Activated B cell treated with CpG ODN at 0.5 μM for 24 hours (primary cell): ENCODE data around the gene FGFR3. TPM values are rescaled to one million over a fixed set of nuclear protein-coding genes. Genes with fewer than 3 reads are reported as not detected.

ENCODE experiments used
- ATAC-seq: fragments of 200-7000 bp; cut with Tn5 transposase; one replicate; pipeline ENCODE4 v1.10.0; 2021; ENCODE audit warnings: low read depth, mild to moderate bottlenecking, moderate library complexity
- CTCF ChIA-PET: fragments of 350-600 bp; sonication (Branson Sonifier 250); formaldehyde crosslinking; loops from one replicate; lab custom pipeline; 2021; ENCODE audit warnings: antibody characterized with exemption; lab: Charles Lee
- POLR2A ChIA-PET: fragments of 350-600 bp; sonication (Branson Sonifier 250); formaldehyde crosslinking; loops from one replicate; lab custom pipeline; 2021; ENCODE audit warnings: antibody characterized with exemption; lab: Charles Lee
- DNase-seq: peaks from one replicate; pipeline ENCODE4 v3.0.0; 2022
- H3K27ac Mint-ChIP-seq: one replicate; pipeline ENCODE4 v1.8.0; 2020; ENCODE audit warnings: mixed read lengths
- H3K27me3 Mint-ChIP-seq: one replicate; pipeline ENCODE4 v1.8.0; 2021; ENCODE audit warnings: mixed read lengths
- H3K36me3 Mint-ChIP-seq: one replicate; pipeline ENCODE4 v1.8.0; 2021; ENCODE audit warnings: low read depth, mixed read lengths
- H3K4me1 Mint-ChIP-seq: one replicate; pipeline ENCODE4 v1.8.0; 2021; ENCODE audit warnings: mixed read lengths
- H3K4me3 Mint-ChIP-seq: one replicate; pipeline ENCODE4 v1.8.0; 2020; ENCODE audit warnings: mild to moderate bottlenecking, mixed read lengths
- H3K9me3 Mint-ChIP-seq: one replicate; pipeline ENCODE4 v1.8.0; 2020; ENCODE audit warnings: mixed read lengths
- intact Hi-C: fragments of 100-400 bp; cut with micrococcal nuclease; formaldehyde crosslinking; loops from one replicate; pipeline ENCODE4 v1.15.1; 2024
- total RNA-seq: library from RNA; stranded (reverse); gene quantifications from 2 replicates; pipeline ENCODE4 v1.2.3, GENCODE V29; 2022
- TF ChIP-seq, protein P1 (sequence below): fragments of 200-600 bp; IDR thresholded peaks from one replicate; pipeline ENCODE4 v1.8.0; 2022; ENCODE audit warnings: antibody characterized with exemption, mild to moderate bottlenecking

FGFR3 gene
- total RNA-seq, 1 donor from 2014 or later = 0.40 TPM

DNA sequence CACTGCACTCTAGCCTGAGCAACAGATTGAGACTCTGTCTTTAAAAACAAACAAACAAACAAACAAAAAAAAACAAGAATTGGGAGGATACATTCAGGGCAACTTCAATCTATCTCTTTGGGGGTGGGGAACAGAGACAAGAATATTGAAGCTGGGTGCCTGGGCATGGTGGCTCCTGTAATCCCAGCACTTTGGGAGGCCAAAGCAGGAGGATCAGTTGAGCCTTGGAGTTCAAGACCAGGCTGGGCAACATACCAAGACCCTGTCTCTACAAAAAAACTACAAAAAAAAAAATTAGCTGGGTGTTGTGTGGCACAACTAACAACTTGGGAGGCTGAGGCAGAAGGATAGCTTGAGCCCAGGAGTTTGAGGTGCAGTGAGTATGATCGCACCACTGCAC, 61.7 kb downstream of the FGFR3 start:
- Mint-ChIP-seq H3K4me1 (peaks cover 26% of the 10 kb centered on the region), H3K27me3 (no peaks in the 10 kb centered on the region), H3K4me3 (peak overlapping the region; percentile 80), H3K36me3 (peaks cover 11% of the 10 kb centered on the region), H3K27ac (peak overlapping the region; percentile 75), H3K9me3 (no peaks in the 10 kb centered on the region)
- intact Hi-C loops = loop anchor here (5.0 kb wide), 1 partner anchor 153 kb away; the partner anchor contains the start of gene NELFA
- TF ChIP-seq, protein P1, sequence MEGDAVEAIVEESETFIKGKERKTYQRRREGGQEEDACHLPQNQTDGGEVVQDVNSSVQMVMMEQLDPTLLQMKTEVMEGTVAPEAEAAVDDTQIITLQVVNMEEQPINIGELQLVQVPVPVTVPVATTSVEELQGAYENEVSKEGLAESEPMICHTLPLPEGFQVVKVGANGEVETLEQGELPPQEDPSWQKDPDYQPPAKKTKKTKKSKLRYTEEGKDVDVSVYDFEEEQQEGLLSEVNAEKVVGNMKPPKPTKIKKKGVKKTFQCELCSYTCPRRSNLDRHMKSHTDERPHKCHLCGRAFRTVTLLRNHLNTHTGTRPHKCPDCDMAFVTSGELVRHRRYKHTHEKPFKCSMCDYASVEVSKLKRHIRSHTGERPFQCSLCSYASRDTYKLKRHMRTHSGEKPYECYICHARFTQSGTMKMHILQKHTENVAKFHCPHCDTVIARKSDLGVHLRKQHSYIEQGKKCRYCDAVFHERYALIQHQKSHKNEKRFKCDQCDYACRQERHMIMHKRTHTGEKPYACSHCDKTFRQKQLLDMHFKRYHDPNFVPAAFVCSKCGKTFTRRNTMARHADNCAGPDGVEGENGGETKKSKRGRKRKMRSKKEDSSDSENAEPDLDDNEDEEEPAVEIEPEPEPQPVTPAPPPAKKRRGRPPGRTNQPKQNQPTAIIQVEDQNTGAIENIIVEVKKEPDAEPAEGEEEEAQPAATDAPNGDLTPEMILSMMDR = no peak
- ChIA-PET POLR2A (interaction anchor here (1.1 to 4.2 kb wide), 2 partner anchors 16 to 21 kb away, joined by 5 to 35 read pairs; partner anchors contain the start of gene NSD2), CTCF (no interaction called here)
- ATAC-seq (no peak), DNase-seq (no peak)

DNA sequence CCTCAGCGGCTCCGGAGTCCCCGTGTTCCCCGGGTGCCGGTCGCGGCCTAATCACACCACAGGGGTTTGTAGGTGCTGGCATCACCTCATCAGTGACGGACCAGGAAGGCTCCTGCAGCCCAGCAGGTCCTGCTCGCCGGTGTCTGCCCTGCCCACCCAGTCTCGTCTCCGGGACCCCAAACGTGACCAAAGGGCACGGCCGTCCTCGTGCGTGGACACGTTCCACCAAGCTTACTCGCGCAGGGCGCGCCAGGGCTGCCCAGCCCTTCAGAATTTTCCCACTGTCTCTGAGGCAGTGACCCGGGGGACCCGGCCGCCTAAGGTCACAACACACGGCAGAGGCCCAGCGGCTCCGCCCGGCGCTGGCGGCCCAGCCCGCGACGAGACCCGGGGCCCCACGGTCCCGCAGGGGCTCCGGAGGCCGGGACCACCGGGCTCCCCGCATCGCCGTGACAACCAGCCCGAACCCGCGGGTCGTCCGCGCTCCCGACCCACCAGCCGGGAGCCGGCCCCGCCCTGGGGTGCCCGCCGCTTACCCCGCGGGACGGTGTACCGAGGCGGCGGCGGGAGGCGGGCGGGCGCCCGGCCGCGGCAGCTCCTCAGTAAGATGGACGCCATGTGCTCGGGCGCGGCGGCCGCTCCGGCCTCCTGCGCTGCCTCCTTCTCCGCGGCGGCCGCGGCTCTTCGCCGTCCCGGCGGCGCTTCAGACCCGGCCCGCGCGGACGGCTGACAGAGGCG, 62.4 kb downstream of the FGFR3 start:
- Mint-ChIP-seq H3K9me3 (no peaks in the 10 kb centered on the region), H3K27me3 (no peaks in the 10 kb centered on the region), H3K4me1 (peaks cover 23% of the 10 kb centered on the region), H3K36me3 (peaks cover 9% of the 10 kb centered on the region), H3K27ac (peak overlapping the region; percentile 75), H3K4me3 (peak overlapping the region; percentile 80)
- TF ChIP-seq, protein P1 = no peak
- CTCF ChIA-PET = interaction anchor here (2.2 kb wide), 1 partner anchor 14 kb away, joined by 6 read pairs; no protein-coding TSS in a partner anchor
- intact Hi-C loops = loop anchor here (1.0 to 5.0 kb wide), 7 partner anchors 15 to 509 kb away; partner anchors contain the start of genes NELFA, SLBP and UVSSA
- POLR2A ChIA-PET = interaction anchor here (0.9 to 4.2 kb wide), 5 partner anchors 8 to 143 kb away, joined by 3 to 35 read pairs (median 5); partner anchors contain the start of genes NSD2, SLBP, TACC3 and TMEM129
- ATAC-seq = peak; percentile 28
- peak; percentile 49 for DNase-seq

DNA sequence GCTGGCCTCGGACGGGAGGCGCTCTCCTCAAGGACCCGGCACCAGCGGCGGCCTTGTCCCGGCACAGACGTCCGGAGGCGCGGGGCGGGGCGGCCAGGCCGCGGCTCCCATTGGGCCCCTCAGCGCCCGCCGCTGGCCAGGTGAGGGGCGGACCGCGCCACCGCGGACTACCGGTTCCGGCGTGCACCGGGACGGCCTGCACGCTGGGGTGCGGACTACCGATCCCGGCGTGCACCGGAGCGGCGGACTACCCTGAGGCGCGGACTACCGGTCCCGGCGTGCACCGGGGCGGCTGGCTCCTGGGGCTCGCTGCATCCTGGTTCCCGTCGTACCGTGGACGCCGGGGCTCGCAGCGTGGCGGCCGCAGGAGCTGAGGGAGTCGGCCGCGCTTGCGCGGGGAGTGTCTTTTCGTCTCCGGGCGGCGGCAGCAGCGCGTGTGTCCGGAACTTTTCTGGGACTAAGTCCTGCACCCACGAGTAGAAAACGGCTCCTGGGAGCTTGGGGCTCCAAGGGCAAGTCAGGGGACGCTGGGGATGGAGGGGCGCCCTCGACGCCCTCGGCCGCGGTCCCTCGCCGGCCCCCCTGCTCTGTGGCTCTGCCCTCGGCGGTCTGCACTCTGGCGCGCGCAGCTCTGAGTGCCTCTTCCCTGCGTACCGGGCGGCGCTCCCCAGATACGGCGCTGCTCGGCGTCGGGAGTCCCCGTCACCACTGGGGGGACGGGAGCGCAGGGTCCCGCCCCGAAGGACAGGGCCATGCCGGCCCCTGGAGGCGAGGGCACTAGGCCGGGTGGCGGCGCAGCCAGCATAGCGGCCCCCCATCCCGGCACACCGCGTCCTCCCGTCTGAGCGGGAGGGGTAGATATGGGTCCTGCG, 63.2 kb downstream of the FGFR3 start, which contains the start of gene LETM1:
LETM1 (minus strand) TSS at position 86 of the 872 bp plus-strand sequence. CDS start 206 bp downstream, outside the sequence.
- intact Hi-C loops = loop anchor here (1.0 to 5.0 kb wide), 7 partner anchors 14 to 510 kb away; partner anchors contain the start of genes NELFA, SLBP and UVSSA
- H3K27ac Mint-ChIP-seq = peak within 1 kb of the TSS; percentile 75
- peaks cover 9% of the 10 kb centered on the region for H3K36me3 Mint-ChIP-seq
- no peaks in the 10 kb centered on the region for H3K27me3 Mint-ChIP-seq
- H3K4me1 Mint-ChIP-seq = peaks cover 23% of the 10 kb centered on the region
- POLR2A ChIA-PET = interaction anchor here (0.8 to 4.2 kb wide), 7 partner anchors 9 to 144 kb away, joined by 3 to 35 read pairs (median 4); partner anchors contain the start of genes NSD2, SLBP, TACC3 and TMEM129
- ATAC-seq (peak; percentile 95), DNase-seq (peak; percentile 90)
- CTCF ChIA-PET = interaction anchor here (2.2 kb wide), 1 partner anchor 14 kb away, joined by 6 read pairs; no protein-coding TSS in a partner anchor
- peak within 1 kb of the TSS; percentile 83 for H3K4me3 Mint-ChIP-seq
- no peaks in the 10 kb centered on the region for H3K9me3 Mint-ChIP-seq
- TF ChIP-seq, protein P1 = no peak

DNA sequence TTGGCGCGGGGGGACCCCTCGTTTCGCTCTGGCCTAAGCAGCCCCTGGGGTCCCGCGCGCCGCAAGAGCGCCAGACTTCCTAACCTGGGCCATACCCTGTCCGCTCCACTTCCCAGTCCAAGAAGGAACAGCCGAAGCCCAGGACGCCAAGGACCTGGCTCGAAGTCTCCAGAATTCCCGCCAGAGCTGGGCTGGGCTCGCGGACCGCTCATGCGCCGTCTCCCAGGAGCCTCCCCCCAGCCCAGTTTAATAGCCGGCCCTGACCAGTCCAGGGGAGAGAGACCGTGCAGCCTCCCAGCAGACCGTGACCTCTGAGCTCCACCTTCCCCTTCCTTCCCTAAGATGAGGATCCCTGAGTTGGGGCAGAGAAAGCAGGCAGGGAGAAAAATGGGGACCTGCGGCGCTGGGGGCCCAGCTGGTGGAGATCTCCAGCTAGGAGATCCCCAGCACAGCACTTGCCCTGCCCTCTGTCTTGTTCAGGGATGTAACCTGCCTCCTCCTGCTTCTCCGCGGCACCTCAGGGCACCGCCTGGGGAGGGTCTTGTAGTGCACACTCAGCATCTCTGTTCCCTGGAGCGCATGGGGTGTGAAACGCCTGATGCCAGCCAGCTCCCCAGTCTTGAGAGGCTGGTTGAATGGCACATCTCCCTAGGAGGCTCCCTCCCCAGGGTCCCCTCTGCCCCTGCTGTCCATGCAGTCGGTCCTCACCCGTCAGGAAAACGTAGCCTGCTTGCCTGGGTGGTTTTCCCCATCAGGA, 64.0 kb downstream of the FGFR3 start:
- DNase-seq (no peak), ATAC-seq (no peak)
- H3K9me3 Mint-ChIP-seq = no peaks in the 10 kb centered on the region
- CTCF ChIA-PET = interaction anchor here (2.2 kb wide), 1 partner anchor 13 kb away, joined by 6 read pairs; no protein-coding TSS in a partner anchor
- H3K4me1 Mint-ChIP-seq = peaks cover 29% of the 10 kb centered on the region
- intact Hi-C loops = loop anchor here (1.0 to 5.0 kb wide), 7 partner anchors 13 to 510 kb away; partner anchors contain the start of genes NELFA, SLBP and UVSSA
- TF ChIP-seq, protein P1 = no peak
- no peaks in the 10 kb centered on the region for H3K27me3 Mint-ChIP-seq
- H3K4me3 Mint-ChIP-seq = peak overlapping the region; percentile 83
- POLR2A ChIA-PET = interaction anchor here (0.8 to 4.2 kb wide), 5 partner anchors 11 to 145 kb away, joined by 3 to 35 read pairs (median 4); partner anchors contain the start of genes NSD2, SLBP, TACC3 and TMEM129
- peaks cover 7% of the 10 kb centered on the region for H3K36me3 Mint-ChIP-seq
- no peak overlapping the region for H3K27ac Mint-ChIP-seq
